ENCODE measurements around the gene PCDHA1.
A peak's percentile ranks its signal among the peaks of the same experiment; 100 is the strongest.

The PCDHA1 gene

GRCh38 chr5:140988608-140989007, 202.7 kb downstream of the PCDHA1 start:
- DNase-seq, result no peak
- no peak for ATAC-seq

GRCh38 chr5:140989254-140990020, 203.5 kb downstream of the PCDHA1 start:
- ATAC-seq (no peak), DNase-seq (no peak)

- ATAC-seq (no peak), DNase-seq (no peak)
Measured at GRCh38 chr5:140992828-140993227, 206.9 kb downstream of the PCDHA1 start.

- ATAC-seq, result no peak
Measured at GRCh38 chr5:140996060-140996459, 210.1 kb downstream of the PCDHA1 start.

GRCh38 chr5:140998921-140999410, 213.0 kb downstream of the PCDHA1 start:
- DNase-seq, result no peak
- no peak for ATAC-seq

More at GRCh38 chr5:140996060-140996459, 210.1 kb downstream of the PCDHA1 start:
- no peak for DNase-seq

- ATAC-seq, result no peak
- DNase-seq, result no peak
Measured at GRCh38 chr5:141001446-141001843, 215.5 kb downstream of the PCDHA1 start.

GRCh38 chr5:141001844-141002604, 216.1 kb downstream of the PCDHA1 start:
- DNase-seq, result no peak

GRCh38 chr5:141002605-141002965, 216.6 kb downstream of the PCDHA1 start:
- DNase-seq, result no peak
- no peak for ATAC-seq

More at GRCh38 chr5:141001844-141002604, 216.1 kb downstream of the PCDHA1 start:
- no peak for ATAC-seq

GRCh38 chr5:141003031-141003430, 217.1 kb downstream of the PCDHA1 start:
- DNase-seq (no peak), ATAC-seq (no peak)

GRCh38 chr5:141003791-141004611, 218.1 kb downstream of the PCDHA1 start:
- DNase-seq (no peak), ATAC-seq (no peak)

- ATAC-seq (no peak), DNase-seq (no peak)
Measured at GRCh38 chr5:141007791-141008190, 221.9 kb downstream of the PCDHA1 start.

GRCh38 chr5:141010047-141010793, 224.3 kb downstream of the PCDHA1 start:
- ATAC-seq (no peak), DNase-seq (no peak)

- ATAC-seq (no peak), DNase-seq (no peak)
Measured at GRCh38 chr5:141017943-141018342, 232.0 kb downstream of the PCDHA1 start.

- ATAC-seq (no peak), DNase-seq (no peak)
Measured at GRCh38 chr5:141022384-141022783, 236.4 kb downstream of the PCDHA1 start.

GRCh38 chr5:141031006-141031405, 245.1 kb downstream of the PCDHA1 start:
- DNase-seq, result no peak
- no peak for ATAC-seq

GRCh38 chr5:141032626-141033025, 246.7 kb downstream of the PCDHA1 start:
- no peak for DNase-seq
- no peak for ATAC-seq

- ATAC-seq (no peak), DNase-seq (no peak)
Measured at GRCh38 chr5:141039061-141039460, 253.1 kb downstream of the PCDHA1 start.

- DNase-seq, result no peak
- no peak for ATAC-seq
Measured at GRCh38 chr5:141039517-141039916, 253.6 kb downstream of the PCDHA1 start.

GRCh38 chr5:141040093-141040770, 254.3 kb downstream of the PCDHA1 start:
- ATAC-seq (no peak), DNase-seq (no peak)

- peak; percentile 74 for DNase-seq
- peak; percentile 63 for ATAC-seq
Measured at GRCh38 chr5:141040771-141041426, 255.0 kb downstream of the PCDHA1 start.

GRCh38 chr5:141041427-141041785, 255.5 kb downstream of the PCDHA1 start:
- ATAC-seq (no peak), DNase-seq (no peak)

All from stimulated activated naive CD8-positive, alpha-beta T cell treated with anti-CD3 and anti-CD28 coated beads, Interleukin-15, Interleukin-2, amounts not matched to agents 100 U/mL and 50 U/mL, for 24 hours (primary cell).